NCI-H2107 treated with DMSO at 0.1 percent for 48 hours (cell line): ENCODE results near the gene SLC16A5.
A peak's percentile ranks its signal among the peaks of the same experiment; 100 is the strongest.
"Not testable (repeated sequence)": the region's sequence is repeated elsewhere in the genome, so short reads cannot be mapped to it uniquely, and the experiment has no call there.

Experiments used
- DNase-seq: peaks from one replicate; lab custom pipeline; 2025; ENCODE audit not compliant: unreplicated experiment; lab: John Stamatoyannopoulos, UW

SLC16A5 gene

GRCh38 chr17:75109407-75110233 lies 21.9 kb downstream of the SLC16A5 start, which contains the start of gene ARMC7:
TSS of gene ARMC7 (plus strand) at chr17:75109969. CDS start at chr17:75110289, 320 bp downstream.
- peak; percentile 85 for DNase-seq

GRCh38 chr17:75110234-75110937 lies 22.6 kb downstream of the SLC16A5 start:
- no peak for DNase-seq

DNA sequence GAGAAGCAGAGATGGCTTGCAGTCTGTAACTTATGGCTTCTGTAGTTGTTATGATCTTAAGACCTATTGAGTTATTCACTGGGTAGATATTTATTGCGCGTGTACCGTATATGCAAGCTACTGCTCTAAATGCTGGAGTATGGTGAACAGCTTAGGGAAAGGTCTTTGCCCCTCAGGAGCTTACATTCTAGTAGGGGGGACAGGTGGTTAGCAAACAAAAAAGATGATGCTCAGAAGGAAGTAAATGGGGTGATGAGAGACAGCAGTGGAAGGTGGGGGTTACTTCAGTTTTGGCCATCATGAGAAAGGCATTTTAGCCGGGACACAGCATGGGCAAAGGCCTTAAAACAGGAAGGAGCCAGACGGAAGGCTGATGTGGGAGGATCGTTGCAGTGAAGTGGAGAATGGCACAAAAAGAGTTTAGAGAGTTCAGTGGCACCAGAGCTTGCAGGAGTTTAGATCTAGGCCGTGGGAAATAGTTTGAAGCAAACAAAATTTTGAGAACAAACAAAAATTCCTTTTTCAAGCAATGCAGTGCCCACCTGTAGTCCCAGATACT lies 24.1 kb downstream of the SLC16A5 start:
- no peak for DNase-seq

DNA sequence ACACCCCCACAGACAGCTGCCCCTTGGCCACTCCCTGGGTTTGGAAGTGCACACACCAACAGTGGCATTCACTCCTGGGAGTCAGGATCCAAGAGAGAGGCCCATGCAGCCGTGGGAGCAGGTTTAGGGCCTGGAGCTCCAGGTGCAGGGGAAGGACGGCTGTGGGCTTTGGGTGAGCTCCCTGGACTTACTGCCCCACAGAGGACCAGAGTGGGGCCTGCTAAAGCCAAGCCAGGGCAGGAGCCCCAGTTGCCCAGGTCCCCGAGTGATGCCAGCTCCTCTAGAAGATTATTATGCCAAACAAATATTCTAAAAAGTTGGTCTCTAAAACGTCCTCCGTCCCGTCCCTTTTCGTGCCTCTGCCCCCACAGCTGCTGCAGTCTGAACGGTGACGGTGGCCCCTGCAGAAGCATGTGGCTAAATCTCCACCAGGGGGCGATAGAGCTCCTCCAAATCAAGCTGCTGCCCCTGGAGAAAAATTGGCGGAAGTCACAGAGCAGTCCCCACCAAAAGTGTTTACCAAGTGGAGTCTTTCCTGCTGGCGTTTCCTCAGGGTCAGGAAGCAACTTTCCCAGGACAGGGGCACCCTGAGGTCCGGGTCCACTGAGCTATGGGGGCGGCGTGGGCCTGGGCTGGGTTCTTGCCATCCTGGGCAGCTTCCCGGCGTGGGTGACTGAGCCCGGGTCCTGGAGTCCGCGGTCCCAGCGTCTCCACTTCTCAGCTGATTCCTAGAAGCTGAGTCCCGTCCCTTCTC lies 26.2 kb downstream of the SLC16A5 start:
- peak; percentile 75 for DNase-seq

DNA sequence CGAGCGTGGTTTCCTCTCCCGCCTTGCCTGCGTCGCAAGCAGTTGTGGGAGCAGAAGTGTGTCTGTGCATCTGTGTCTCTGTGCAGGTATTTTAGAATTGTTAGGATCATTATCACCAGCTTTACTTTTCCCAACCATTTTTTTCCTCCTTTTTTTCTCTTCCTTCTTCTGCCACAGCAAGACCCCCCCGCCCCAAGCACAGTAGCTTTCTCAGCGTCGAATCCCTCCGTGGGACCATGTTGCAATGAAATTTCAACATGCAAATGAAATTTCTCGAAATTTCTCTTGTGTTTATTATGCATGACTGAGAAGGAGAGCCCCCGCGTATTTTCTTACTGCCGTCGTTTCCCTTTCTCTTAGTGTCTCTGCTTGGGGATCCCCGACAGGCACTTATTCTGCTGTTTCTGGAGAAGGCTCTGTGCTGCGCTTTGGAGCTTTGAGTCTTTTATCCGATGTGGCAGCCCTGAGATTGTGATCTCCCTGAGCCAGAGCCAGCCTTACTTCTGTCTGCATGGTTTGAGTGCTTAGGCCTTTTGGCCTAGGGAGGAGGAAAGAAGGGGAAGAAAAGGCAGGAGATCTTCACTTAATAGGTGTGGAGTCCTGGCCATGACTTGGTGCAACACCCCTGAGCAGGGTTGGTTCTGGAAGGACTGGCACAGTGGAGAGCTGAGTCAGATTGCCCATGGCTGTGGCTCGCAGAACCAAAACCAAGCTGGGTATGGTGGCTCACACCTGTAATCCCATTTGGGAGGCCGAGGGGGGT lies 27.0 kb downstream of the SLC16A5 start:
- no peak for DNase-seq

DNA sequence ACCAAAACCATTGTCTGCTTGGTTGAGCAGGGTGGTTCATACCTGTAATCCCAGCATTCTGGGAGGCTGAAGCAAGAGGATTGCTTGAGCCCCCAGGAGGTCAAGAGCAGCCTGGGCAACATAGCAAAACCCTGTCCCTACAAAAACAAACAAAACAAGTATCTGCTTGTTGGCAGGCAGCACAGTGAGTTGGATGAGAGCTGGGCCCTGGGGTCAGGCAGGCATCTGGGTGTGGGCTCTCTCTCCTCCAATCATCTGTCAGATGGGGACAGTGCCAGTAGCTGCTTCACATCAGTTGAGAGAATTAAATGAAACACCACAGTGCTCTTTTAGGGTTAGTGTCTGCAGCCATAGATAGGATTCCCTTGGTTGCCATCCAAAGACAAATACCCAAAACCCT lies 27.8 kb downstream of the SLC16A5 start:
- DNase-seq, result no peak

DNA sequence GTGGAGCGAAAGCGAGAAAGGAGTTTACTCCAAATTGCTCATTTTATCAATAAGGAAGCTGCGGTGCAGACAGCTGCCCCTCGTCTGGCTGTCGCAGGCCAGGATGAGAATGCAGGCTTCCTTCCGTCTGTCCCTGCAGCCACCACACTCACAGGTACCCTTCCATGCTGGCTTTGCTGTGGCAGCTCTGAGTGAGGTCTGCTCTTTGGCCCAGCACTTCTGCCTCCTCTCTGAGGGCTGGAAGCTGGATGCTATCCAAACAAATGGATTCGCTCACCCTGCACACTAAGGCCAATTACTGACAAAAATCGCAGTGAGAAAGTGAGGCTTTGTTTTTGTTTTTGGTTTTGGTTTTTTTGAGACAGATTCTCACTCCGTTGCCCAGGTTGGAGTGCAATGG lies 29.0 kb downstream of the SLC16A5 start:
- DNase-seq, result no peak

- DNase-seq, result no peak
Observed at GRCh38 chr17:75118307-75118706, 30.6 kb downstream of the SLC16A5 start.

DNA sequence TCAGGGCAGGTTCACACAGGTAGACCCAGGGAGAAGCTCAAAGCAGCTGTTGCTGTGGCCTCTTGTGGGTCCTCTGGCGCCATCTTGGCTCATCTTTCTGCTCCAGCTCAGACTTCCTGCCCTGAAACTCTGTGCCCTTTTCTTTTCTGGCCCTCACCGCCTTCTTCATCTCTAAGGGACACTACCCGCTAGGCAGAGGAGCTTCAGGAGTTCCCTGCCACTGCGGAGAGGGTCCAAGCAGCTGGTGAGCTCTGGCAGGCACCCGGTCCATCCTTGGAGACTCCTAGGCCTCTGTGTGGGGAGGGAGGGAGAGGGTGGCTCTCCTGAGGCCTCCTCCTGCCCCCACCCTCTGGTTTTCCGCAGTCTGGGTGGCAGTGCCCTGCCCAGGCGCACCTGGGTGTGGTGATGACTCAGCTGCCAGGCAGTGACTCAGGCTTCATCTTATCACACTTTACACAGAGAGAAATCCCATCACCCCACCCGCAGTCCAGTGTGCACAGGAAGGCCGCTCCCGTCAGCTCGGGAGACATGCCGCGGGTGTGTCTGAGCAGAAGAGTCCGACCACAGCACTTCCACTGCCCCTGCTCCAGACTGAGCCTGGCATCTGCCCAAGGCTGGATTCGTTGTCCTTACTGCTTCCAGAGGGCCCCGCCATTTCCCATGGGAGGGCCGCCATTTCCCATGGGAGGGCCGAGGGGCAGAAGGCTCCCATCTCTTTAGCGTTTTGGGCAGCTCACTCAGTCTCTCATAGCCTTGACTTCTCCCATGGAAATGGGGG lies 36.5 kb downstream of the SLC16A5 start:
- DNase-seq, result no peak

DNA sequence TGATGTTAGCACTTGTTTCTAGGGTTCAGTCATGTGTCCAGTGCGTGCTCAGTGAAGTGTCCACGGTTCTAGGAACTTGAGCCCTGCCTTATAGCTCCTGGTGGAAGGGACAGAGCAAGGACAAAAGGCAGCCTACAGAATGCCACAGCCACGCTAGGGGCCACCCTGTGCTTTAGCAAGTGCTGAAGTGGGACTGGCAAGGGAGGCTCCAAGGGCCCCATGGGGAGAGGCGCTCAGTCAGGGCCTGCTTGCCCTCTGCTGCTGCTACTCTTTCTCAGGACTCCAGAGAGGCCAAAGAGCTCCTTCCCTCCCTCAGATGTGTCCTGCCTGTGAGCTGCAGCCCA lies 37.0 kb downstream of the SLC16A5 start:
- DNase-seq, result no peak

DNA sequence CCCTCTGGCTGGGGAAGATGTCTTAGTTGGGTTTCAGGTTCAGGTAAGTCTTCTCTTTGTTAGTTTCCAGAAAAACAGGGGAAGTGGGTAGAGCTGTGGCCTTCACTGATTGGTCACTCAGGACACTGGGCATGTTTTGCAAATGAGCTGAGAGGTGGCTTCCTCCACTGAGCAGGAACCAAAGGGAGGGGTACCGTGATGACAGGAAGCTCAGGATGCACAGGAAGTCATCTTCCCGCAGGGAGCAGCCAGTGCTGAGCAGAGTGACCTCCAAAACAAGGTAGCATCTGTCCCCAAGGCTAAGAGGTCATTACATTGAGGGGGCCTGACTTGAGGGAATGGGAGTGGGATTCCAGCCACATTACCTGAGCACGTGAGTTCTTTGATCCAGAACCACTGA lies 38.2 kb downstream of the SLC16A5 start:
- no peak for DNase-seq

DNA sequence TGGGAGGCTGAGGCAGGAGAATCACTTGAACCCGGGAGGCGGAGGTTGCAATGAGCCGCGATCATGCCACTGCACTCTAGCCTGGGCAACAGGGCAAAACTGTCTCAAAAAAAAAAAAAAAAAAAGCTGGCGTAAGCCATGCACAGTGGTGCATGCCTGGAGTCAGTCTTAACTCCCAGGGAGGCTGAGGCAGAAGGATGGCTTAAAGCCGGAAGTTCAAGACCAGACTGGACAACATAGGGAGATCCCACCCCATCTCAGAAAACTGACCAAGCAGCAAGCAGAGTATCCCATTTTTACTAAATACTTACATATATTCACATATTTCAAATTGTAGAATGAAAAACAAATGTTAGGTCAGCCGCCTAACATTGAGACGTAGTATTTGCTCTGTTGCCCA lies 39.2 kb downstream of the SLC16A5 start:
- no peak for DNase-seq

DNA sequence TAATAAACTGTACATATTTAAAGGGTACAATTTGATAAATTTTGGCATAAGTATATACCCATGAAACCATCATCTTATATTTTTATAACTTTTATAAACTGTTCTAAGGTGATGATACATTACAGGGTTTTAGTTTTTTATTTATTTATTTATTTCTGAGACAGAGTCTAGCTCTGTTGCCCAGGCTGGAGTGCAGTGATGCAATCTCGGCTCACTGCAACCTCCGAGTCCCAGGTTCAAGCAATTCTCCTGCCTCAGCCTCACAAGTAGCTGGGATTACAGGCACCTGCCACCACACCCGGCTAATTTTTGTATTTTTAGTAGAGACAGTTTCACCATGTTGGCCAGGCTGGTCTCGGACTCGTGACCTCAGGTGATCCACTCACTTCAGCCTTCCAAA lies 40.2 kb downstream of the SLC16A5 start:
- DNase-seq, result not testable (repeated sequence)

DNA sequence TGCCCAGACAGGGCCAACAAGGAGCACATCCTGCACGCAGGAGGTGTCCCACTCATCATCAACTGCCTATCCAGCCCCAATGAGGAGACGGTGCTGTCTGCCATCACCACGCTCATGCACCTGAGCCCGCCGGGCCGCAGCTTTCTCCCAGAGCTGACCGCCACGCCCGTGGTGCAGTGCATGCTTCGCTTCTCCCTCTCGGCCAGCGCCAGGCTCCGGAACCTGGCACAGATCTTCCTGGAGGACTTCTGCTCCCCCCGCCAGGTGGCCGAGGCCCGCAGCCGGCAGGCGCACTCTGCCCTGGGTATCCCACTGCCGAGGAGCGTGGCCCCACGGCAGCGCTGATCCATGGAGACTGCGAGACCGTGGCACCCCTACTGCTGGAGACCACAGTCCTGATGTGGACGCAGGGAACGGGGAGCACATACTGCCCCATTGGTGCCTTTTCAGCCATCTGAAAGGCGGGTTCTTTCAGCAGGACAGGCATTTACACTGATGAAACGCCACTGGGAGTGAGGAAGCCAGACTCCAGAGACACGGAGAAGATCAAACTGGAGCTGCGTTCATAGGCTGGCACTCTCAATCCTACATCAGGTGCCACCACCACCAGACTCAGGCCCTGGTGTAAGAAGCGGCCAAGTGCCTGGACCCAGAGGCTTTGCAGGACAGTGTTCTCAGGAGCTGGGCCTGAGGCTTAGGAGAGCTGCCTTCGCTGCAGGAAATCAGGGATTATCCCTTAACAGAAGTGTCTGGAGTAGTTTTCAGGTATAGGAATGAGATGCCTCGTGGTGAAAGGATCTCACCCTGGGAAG lies 41.1 kb downstream of the SLC16A5 start:
- no peak for DNase-seq

- DNase-seq, result no peak
Observed at GRCh38 chr17:75129576-75129975, 41.8 kb downstream of the SLC16A5 start.

DNA sequence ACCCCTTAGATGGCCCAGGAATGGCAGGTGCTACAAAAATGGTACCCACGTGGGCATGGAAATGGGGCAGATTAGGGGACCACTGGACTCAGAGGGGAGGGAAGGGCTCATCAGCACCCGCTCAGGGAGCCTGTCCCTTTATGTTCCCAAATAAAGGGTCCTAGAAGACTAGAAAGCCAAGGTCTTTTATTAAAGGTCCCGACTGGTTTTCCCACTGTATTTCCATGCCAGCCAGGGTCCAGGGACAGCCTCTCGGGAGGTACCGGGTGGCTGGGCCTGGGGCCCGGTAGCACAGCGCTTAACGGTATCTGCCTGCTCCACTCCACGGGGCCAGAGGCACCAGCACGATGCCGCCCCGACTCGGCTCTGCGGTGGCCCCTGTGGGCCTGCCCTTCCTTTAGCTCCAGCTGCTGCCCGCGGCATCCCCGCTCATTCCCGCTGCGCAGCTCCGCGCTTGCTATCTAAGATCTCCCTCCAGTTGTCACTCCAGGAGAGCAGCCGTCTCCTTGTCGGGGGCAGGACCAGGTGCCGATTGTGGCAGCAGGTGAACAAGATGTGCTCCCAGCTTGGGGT lies 42.4 kb downstream of the SLC16A5 start:
- DNase-seq, result no peak

GRCh38 chr17:75130632-75131277 lies 43.0 kb downstream of the SLC16A5 start:
- DNase-seq, result no peak

GRCh38 chr17:75131278-75132017 lies 43.7 kb downstream of the SLC16A5 start, which contains the start of gene NT5C:
TSS of gene NT5C (minus strand) at chr17:75131742. CDS start at chr17:75131707, 35 bp downstream.
- no peak for DNase-seq
